ENCODE results near the gene MYL1. TPM values are rescaled to one million over a fixed set of nuclear protein-coding genes. Genes with fewer than 3 reads are reported as not detected.

The MYL1 gene
- total and polyA plus RNA-seq, 4 donors = 0.21 TPM; not detected in 3

GRCh38 chr2:210360412-210360811 lies 45.4 kb upstream of the MYL1 start:
- Histone ChIP-seq H3K9ac (ENCODE audit: insufficient read depth in 1 of 2, low read length in 2 of 2) (no peak overlapping the region), H3K4me1 (ENCODE audit: control insufficient read depth in 5 of 5, insufficient read depth in 5 of 5, low read length in 5 of 5) (no peaks in the 10 kb centered on the region), H3K4me3 (no peak overlapping the region), H3K27me3 (ENCODE audit: control insufficient read depth in 3 of 3, insufficient read depth in 3 of 3, low read length in 2 of 3) (no peaks in the 10 kb centered on the region), H3K36me3 (ENCODE audit: control insufficient read depth in 4 of 4, insufficient read depth in 4 of 4, low read length in 4 of 4) (no peaks in the 10 kb centered on the region), H3K9me3 (ENCODE audit: control insufficient read depth in 4 of 4, insufficient read depth in 3 of 4, low read length in 3 of 4) (no peaks in the 10 kb centered on the region), H3K27ac (ENCODE audit: low read depth in 1 of 2, low read length in 1 of 2) (no peak overlapping the region)
- DNase-seq = no peak
- TF ChIP-seq, protein P1, sequence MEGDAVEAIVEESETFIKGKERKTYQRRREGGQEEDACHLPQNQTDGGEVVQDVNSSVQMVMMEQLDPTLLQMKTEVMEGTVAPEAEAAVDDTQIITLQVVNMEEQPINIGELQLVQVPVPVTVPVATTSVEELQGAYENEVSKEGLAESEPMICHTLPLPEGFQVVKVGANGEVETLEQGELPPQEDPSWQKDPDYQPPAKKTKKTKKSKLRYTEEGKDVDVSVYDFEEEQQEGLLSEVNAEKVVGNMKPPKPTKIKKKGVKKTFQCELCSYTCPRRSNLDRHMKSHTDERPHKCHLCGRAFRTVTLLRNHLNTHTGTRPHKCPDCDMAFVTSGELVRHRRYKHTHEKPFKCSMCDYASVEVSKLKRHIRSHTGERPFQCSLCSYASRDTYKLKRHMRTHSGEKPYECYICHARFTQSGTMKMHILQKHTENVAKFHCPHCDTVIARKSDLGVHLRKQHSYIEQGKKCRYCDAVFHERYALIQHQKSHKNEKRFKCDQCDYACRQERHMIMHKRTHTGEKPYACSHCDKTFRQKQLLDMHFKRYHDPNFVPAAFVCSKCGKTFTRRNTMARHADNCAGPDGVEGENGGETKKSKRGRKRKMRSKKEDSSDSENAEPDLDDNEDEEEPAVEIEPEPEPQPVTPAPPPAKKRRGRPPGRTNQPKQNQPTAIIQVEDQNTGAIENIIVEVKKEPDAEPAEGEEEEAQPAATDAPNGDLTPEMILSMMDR (IDR thresholded peaks at IDR 0.05; ENCODE audit: control extremely low read depth, extremely low read depth) = no peak
- 44 to 53% methylated on average over 1 of the region's 1 CpG for WGBS, 2 donors
- ATAC-seq (ENCODE audit: insufficient read depth, low FRiP score) = no peak

DNA sequence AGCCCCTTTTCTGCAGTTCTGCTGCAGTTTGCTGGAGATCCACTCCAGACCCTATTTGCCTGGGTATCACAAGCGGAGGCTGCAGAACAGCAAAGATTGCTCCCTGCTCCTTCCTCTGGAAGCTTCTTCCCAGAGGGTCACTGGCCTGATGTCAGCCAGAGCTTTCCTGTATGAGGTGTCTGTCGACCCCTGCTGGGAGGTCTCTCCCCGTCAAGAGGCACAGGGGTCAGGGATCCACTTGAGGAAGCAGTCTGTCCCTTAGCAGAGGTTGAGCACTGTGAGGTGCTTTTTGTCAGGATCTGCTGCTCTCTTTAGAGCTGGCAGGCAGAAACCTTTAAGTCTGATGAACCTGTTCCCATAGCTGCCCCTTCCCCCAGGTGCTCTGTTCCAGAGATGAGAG lies 42.0 kb upstream of the MYL1 start:
- TF ChIP-seq, protein P1 (IDR thresholded peaks at IDR 0.05; ENCODE audit: control extremely low read depth, extremely low read depth) = no peak
- H3K27me3 ChIP-seq (ENCODE audit: control insufficient read depth in 3 of 3, insufficient read depth in 3 of 3, low read length in 2 of 3) = no peaks in the 10 kb centered on the region
- H3K9ac ChIP-seq (ENCODE audit: insufficient read depth in 1 of 2, low read length in 2 of 2) = no peak overlapping the region
- H3K9me3 ChIP-seq (ENCODE audit: control insufficient read depth in 4 of 4, insufficient read depth in 3 of 4, low read length in 3 of 4) = no peaks in the 10 kb centered on the region
- no peak for ATAC-seq (ENCODE audit: insufficient read depth, low FRiP score)
- no peaks in the 10 kb centered on the region for H3K36me3 ChIP-seq (ENCODE audit: control insufficient read depth in 4 of 4, insufficient read depth in 4 of 4, low read length in 4 of 4)
- 36 to 51% methylated on average over 3 of the region's 3 CpGs for WGBS, 2 donors
- no peak for DNase-seq
- no peak overlapping the region for H3K27ac ChIP-seq (ENCODE audit: low read depth in 1 of 2, low read length in 1 of 2)
- no peaks in the 10 kb centered on the region for H3K4me1 ChIP-seq (ENCODE audit: control insufficient read depth in 5 of 5, insufficient read depth in 5 of 5, low read length in 5 of 5)
- H3K4me3 ChIP-seq = no peak overlapping the region

DNA sequence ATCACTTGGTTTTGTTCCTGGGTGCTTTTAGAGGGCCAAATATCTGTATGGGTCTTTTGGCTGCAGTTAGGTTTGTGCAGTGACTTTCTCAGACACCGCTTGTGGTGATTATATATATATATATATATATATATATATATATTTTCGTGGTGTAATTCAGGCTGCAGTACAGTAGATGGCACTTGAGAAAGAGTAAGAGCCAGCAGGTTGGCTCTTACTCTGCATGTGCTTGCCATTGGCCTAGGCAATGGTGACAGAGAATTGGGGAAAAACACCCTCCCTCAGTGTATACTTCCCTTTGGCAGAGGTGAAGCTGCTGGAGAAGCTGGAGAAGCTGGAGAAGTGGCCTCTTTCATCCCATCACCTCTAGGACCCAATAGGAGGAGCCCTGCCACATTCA lies 22.2 kb upstream of the MYL1 start:
- Histone ChIP-seq H3K9me3 (ENCODE audit: control insufficient read depth in 4 of 4, insufficient read depth in 3 of 4, low read length in 3 of 4) (peaks cover 0 to 4% (median 0%) of the 10 kb centered on the region in 4 donors), H3K27me3 (ENCODE audit: control insufficient read depth in 3 of 3, insufficient read depth in 3 of 3, low read length in 2 of 3) (no peaks in the 10 kb centered on the region), H3K4me3 (no peak overlapping the region), H3K27ac (ENCODE audit: low read depth in 1 of 2, low read length in 1 of 2) (no peak overlapping the region), H3K36me3 (ENCODE audit: control insufficient read depth in 4 of 4, insufficient read depth in 4 of 4, low read length in 4 of 4) (no peaks in the 10 kb centered on the region), H3K4me1 (ENCODE audit: control insufficient read depth in 5 of 5, insufficient read depth in 5 of 5, low read length in 5 of 5) (no peaks in the 10 kb centered on the region), H3K9ac (ENCODE audit: insufficient read depth in 1 of 2, low read length in 2 of 2) (no peak overlapping the region)
- DNase-seq (no peak), ATAC-seq (ENCODE audit: insufficient read depth, low FRiP score) (no peak)
- TF ChIP-seq, protein P1 (IDR thresholded peaks at IDR 0.05; ENCODE audit: control extremely low read depth, extremely low read depth) = no peak
- 62 to 72% methylated on average over 2 of the region's 2 CpGs for WGBS, 2 donors

- H3K27me3 ChIP-seq (ENCODE audit: control insufficient read depth in 3 of 3, insufficient read depth in 3 of 3, low read length in 2 of 3) = no peaks in the 10 kb centered on the region
- no peaks in the 10 kb centered on the region for H3K9me3 ChIP-seq (ENCODE audit: control insufficient read depth in 4 of 4, insufficient read depth in 3 of 4, low read length in 3 of 4)
- no peak overlapping the region for H3K9ac ChIP-seq (ENCODE audit: insufficient read depth in 1 of 2, low read length in 2 of 2)
- no peak overlapping the region for H3K4me3 ChIP-seq
- TF ChIP-seq, protein P1 (IDR thresholded peaks at IDR 0.05; ENCODE audit: control extremely low read depth, extremely low read depth) = no peak
- no peak overlapping the region for H3K27ac ChIP-seq (ENCODE audit: low read depth in 1 of 2, low read length in 1 of 2)
- 91 to 92% methylated on average over 9 of the region's 9 CpGs for WGBS, 2 donors
- DNase-seq = no peak
- no peak for ATAC-seq (ENCODE audit: insufficient read depth, low FRiP score)
- H3K36me3 ChIP-seq (ENCODE audit: control insufficient read depth in 4 of 4, insufficient read depth in 4 of 4, low read length in 4 of 4) = no peaks in the 10 kb centered on the region
- H3K4me1 ChIP-seq (ENCODE audit: control insufficient read depth in 5 of 5, insufficient read depth in 5 of 5, low read length in 5 of 5) = no peaks in the 10 kb centered on the region
These were observed 9.9 kb upstream of the MYL1 start for GRCh38 chr2:210324906-210325305.
